H9 (cell line): Measurements from ENCODE around the gene KLF13. TPM values are rescaled to one million over a fixed set of nuclear protein-coding genes. Genes with fewer than 3 reads are reported as not detected.

ENCODE experiments used
- DNase-seq: peaks from one replicate; pipeline ENCODE4 v3.0.0-alpha.2; 2017
- H2AFZ ChIP-seq: one replicate; pipeline ENCODE4 v1.6.1; 2013; ENCODE audit warnings: mild to moderate bottlenecking, low read length, control low read depth, moderate library complexity
- H2AK5ac ChIP-seq: 2 replicates; pipeline ENCODE4 v1.6.1; 2013; ENCODE audit warnings: low read length, control low read depth, mixed read lengths; ENCODE audit not compliant: insufficient read length
- H2BK120ac ChIP-seq: one replicate; pipeline ENCODE4 v1.6.1; 2013; ENCODE audit warnings: low read depth, mild to moderate bottlenecking, low read length, control low read depth, inconsistent platforms; ENCODE audit not compliant: poor library complexity, severe bottlenecking
- H2BK12ac ChIP-seq: 2 replicates; pipeline ENCODE4 v1.6.1; 2013; ENCODE audit warnings: low read length, control low read depth, mixed read lengths, low read depth; ENCODE audit not compliant: insufficient read length
- H2BK15ac ChIP-seq: 2 replicates; pipeline ENCODE4 v1.6.1; 2013; ENCODE audit warnings: low read depth, low read length, control low read depth
- H2BK20ac ChIP-seq: one replicate; pipeline ENCODE4 v1.6.1; 2013; ENCODE audit warnings: low read depth, mild to moderate bottlenecking, low read length, control low read depth, inconsistent platforms; ENCODE audit not compliant: poor library complexity, severe bottlenecking
- H2BK5ac ChIP-seq: 2 replicates; pipeline ENCODE4 v1.6.1; 2013; ENCODE audit warnings: low read length, control low read depth, mixed read lengths; ENCODE audit not compliant: insufficient read length
- H3K14ac ChIP-seq: 2 replicates; pipeline ENCODE4 v1.6.1; 2013; ENCODE audit warnings: low read length, control low read depth; ENCODE audit not compliant: insufficient read depth
- H3K18ac ChIP-seq: 2 replicates; pipeline ENCODE4 v1.6.1; 2013; ENCODE audit warnings: low read depth, mild to moderate bottlenecking, mixed read lengths, low read length, control low read depth; ENCODE audit not compliant: insufficient read length
- H3K23ac ChIP-seq: 2 replicates; pipeline ENCODE4 v1.6.1; 2013; ENCODE audit warnings: low read length, control low read depth, mixed read lengths, low read depth; ENCODE audit not compliant: insufficient read length
- H3K23me2 ChIP-seq: 2 replicates; pipeline ENCODE4 v1.6.1; 2013; ENCODE audit warnings: low read depth, mild to moderate bottlenecking, mixed read lengths, low read length, control low read depth; ENCODE audit not compliant: insufficient read length, poor library complexity, severe bottlenecking
- H3K27ac ChIP-seq: 2 replicates; pipeline ENCODE4 v1.5.1; 2013; ENCODE audit warnings: low read length, control low read depth, mixed read lengths, low read depth; ENCODE audit not compliant: insufficient read length
- H3K27me3 ChIP-seq: 2 replicates; pipeline ENCODE4 v1.6.1; 2013; ENCODE audit warnings: low read length, control low read depth, inconsistent platforms; ENCODE audit not compliant: insufficient read depth
- H3K4ac ChIP-seq: 2 replicates; pipeline ENCODE4 v1.6.1; 2013; ENCODE audit warnings: low read depth, mild to moderate bottlenecking, control low read depth, inconsistent platforms, low read length, moderate library complexity
- H3K4me1 ChIP-seq: 2 replicates; pipeline ENCODE4 v1.6.1; 2013; ENCODE audit warnings: low read length, control low read depth, inconsistent platforms; ENCODE audit not compliant: insufficient read depth
- H3K4me2 ChIP-seq: 2 replicates; pipeline ENCODE4 v1.6.1; 2013; ENCODE audit warnings: low read length, control low read depth, mixed read lengths; ENCODE audit not compliant: insufficient read length, insufficient read depth
- H3K56ac ChIP-seq: 2 replicates; pipeline ENCODE4 v1.6.1; 2013; ENCODE audit warnings: low read depth, mild to moderate bottlenecking, mixed read lengths, low read length, control low read depth; ENCODE audit not compliant: insufficient read length
- H3K79me1 ChIP-seq: 2 replicates; pipeline ENCODE4 v1.6.1; 2013; ENCODE audit warnings: low read depth, mild to moderate bottlenecking, moderate library complexity, low read length, control low read depth, inconsistent platforms; ENCODE audit not compliant: insufficient read depth, poor library complexity, severe bottlenecking
- H3K79me2 ChIP-seq: 2 replicates; pipeline ENCODE4 v1.6.1; 2013; ENCODE audit warnings: low read length, control low read depth, inconsistent platforms; ENCODE audit not compliant: insufficient read depth
- H3K9ac ChIP-seq: 2 replicates; pipeline ENCODE4 v1.6.1; 2013; ENCODE audit warnings: low read length, control low read depth, mixed read lengths; ENCODE audit not compliant: insufficient read length; ENCODE audit errors: extremely low read depth
- H3K9me3 ChIP-seq: one replicate; pipeline ENCODE4 v1.6.1; 2013; ENCODE audit warnings: low read depth, low read length, inconsistent platforms; ENCODE audit not compliant: control insufficient read depth
- H3T11ph ChIP-seq: one replicate; pipeline ENCODE4 v1.6.1; 2013; ENCODE audit warnings: mild to moderate bottlenecking, low read length, control low read depth, inconsistent platforms
- H4K20me1 ChIP-seq: one replicate; pipeline ENCODE4 v1.6.1; 2013; ENCODE audit not compliant: control insufficient read depth, insufficient read length, insufficient read depth
- H4K5ac ChIP-seq: 2 replicates; pipeline ENCODE4 v1.6.1; 2013; ENCODE audit warnings: low read depth, mild to moderate bottlenecking, mixed read lengths, low read length, control low read depth; ENCODE audit not compliant: insufficient read length
- H4K8ac ChIP-seq: replicated peaks from 2 replicates; pipeline ENCODE4 v1.6.1; 2013; ENCODE audit warnings: low read length, control low read depth, mixed read lengths, low read depth; ENCODE audit not compliant: insufficient read length
- H4K91ac ChIP-seq: 2 replicates; pipeline ENCODE4 v1.6.1; 2013; ENCODE audit warnings: low read depth, mild to moderate bottlenecking, moderate library complexity, mixed read lengths, low read length, control low read depth; ENCODE audit not compliant: insufficient read length
- H3K27ac Mint-ChIP-seq, 3 experiments: 2 replicates in 2 of 3; 3 replicates in 1 of 3; pipeline ENCODE4 v1.8.0; 2020 to 2021; ENCODE audit warnings: mixed read lengths in 3 of 3, mild to moderate bottlenecking in 1 of 3, moderate library complexity in 1 of 3
- H3K27me3 Mint-ChIP-seq: 2 replicates; pipeline ENCODE4 v1.8.0; 2021; ENCODE audit warnings: low read depth, mild to moderate bottlenecking, moderate library complexity, mixed read lengths
- H3K36me3 Mint-ChIP-seq, 3 experiments: 2 replicates in 2 of 3; 3 replicates in 1 of 3; pipeline ENCODE4 v1.8.0; 2020 to 2021; ENCODE audit warnings: low read depth in 3 of 3, mixed read lengths in 3 of 3; ENCODE audit not compliant: insufficient read depth in 1 of 3
- H3K4me1 Mint-ChIP-seq, 2 experiments: 2 replicates each; pipeline ENCODE4 v1.8.0; 2020; ENCODE audit warnings: mixed read lengths in 2 of 2
- H3K4me3 Mint-ChIP-seq, 2 experiments: 2 replicates in 1 of 2; 3 replicates in 1 of 2; pipeline ENCODE4 v1.8.0; 2020 to 2021; ENCODE audit warnings: mild to moderate bottlenecking in 2 of 2, mixed read lengths in 2 of 2, moderate library complexity in 1 of 2
- H3K9me3 Mint-ChIP-seq, 2 experiments: 2 replicates in 1 of 2; 3 replicates in 1 of 2; pipeline ENCODE4 v1.8.0; 2020; ENCODE audit warnings: mild to moderate bottlenecking in 2 of 2, mixed read lengths in 2 of 2, moderate library complexity in 1 of 2
- CTCF ChIP-seq: fragments of 200-600 bp; sonication (generic); conservative IDR thresholded peaks from 3 replicates; pipeline ENCODE4 v1.8.0; 2021; ENCODE audit warnings: antibody characterized with exemption, mild to moderate bottlenecking
- WGBS: extraction: QIAGEN DNeasy Blood & Tissue Kit; methylation state at CpG from one replicate; pipeline ENCODE4 v1.1.7; 2013; ENCODE audit warnings: missing lambda C conversion rate, low lambda C conversion rate, mixed read lengths; ENCODE audit not compliant: insufficient read length; ENCODE audit errors: extremely low coverage; 5-methylcytosine and 5-hydroxymethylcytosine counted together
- total RNA-seq: library from RNA; stranded (reverse); gene quantifications from 2 replicates; pipeline ENCODE4 v1.2.1, GENCODE V29; 2021

The KLF13 gene
- total RNA-seq, 1 experiment from 2014 or later, result 33.4 TPM

DNA sequence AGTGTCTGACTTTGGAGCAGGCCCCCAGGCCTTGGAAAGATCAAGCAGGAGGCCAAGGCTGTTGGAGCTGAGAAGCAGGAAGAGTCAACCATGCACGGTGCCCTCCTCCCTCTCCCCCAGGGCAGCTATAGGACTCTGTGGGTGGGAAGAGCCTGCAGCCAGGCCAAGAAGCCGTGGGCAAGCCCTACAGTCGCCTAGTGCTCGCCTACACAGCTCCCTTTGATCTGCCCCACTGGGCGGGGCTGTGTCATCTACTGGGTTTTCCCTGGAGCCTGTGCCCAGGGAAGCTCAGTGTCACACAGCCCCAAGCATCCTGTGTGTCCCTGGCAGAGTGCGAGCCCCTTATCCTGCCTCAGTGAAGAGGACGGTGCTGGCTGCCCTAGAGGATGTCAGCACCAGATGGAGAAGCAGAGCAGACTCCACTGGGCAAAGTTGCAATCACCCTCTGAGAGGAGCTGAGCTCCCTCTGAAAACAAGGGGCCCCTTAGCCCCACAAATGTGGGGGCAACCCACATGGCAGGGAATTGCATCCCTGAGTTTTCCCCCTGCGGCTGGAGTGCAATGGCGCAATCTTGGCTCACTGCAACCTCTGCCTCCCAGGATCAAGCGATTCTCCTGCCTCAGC is 72.2 kb downstream of the KLF13 start:
- H4K5ac ChIP-seq, result no peak overlapping the region
- no peak overlapping the region for H2BK5ac ChIP-seq
- no peak overlapping the region for H3K23ac ChIP-seq
- H3K4ac ChIP-seq, result no peak overlapping the region
- no peak overlapping the region for H3K9ac ChIP-seq
- no peak overlapping the region for H3K14ac ChIP-seq
- H3K79me2 ChIP-seq, result no peaks in the 10 kb centered on the region
- no peak overlapping the region for H2BK120ac ChIP-seq
- H2AK5ac ChIP-seq, result no peak overlapping the region
- DNase-seq, result peak; percentile 28
- no peak overlapping the region for H3K4me3 Mint-ChIP-seq
- peaks cover 0 to 3% of the 10 kb centered on the region in 2 experiments; a peak in 2 of 5 replicates for H3K9me3 Mint-ChIP-seq
- H2BK12ac ChIP-seq, result no peak overlapping the region
- H4K20me1 ChIP-seq, result no peaks in the 10 kb centered on the region
- H3K4me1 Mint-ChIP-seq, result peaks cover 15 to 28% of the 10 kb centered on the region in 2 experiments
- H3K18ac ChIP-seq, result no peak overlapping the region
- H4K8ac ChIP-seq, result no peak overlapping the region
- H3K9me3 ChIP-seq, result no peaks in the 10 kb centered on the region
- H3K27me3 Mint-ChIP-seq, result peaks cover 12% of the 10 kb centered on the region
- no peak overlapping the region for H3K27ac Mint-ChIP-seq
- H3K36me3 Mint-ChIP-seq, result no peaks in the 10 kb centered on the region
- H3K27ac ChIP-seq, result no peak overlapping the region
- no peak overlapping the region for H4K91ac ChIP-seq
- H2BK20ac ChIP-seq, result no peak overlapping the region
- no peak overlapping the region for H3K4me2 ChIP-seq
- no peaks in the 10 kb centered on the region for H3K23me2 ChIP-seq
- WGBS, result no CpG with 5 or more reads among the region's 10 CpGs
- TF ChIP-seq CTCF, result no peak
- no peak overlapping the region for H2BK15ac ChIP-seq
- H3K56ac ChIP-seq, result no peak overlapping the region
- no peaks in the 10 kb centered on the region for H3K79me1 ChIP-seq
- no peak overlapping the region for H2AFZ ChIP-seq
- no peaks in the 10 kb centered on the region for H3K4me1 ChIP-seq
- H3K27me3 ChIP-seq, result no peaks in the 10 kb centered on the region
- H3T11ph ChIP-seq, result no peak overlapping the region
